ENCODE measurements around the gene VEGFD. TPM values are rescaled to one million over a fixed set of nuclear protein-coding genes. Genes with fewer than 3 reads are reported as not detected.

Gene VEGFD
- total RNA-seq, 4 donors from 2014 or later = 5.1 to 16.8 (median 9.0) TPM

- H3K4me1 ChIP-seq = no peaks in the 10 kb centered on the region
These were observed 61.7 kb downstream of the VEGFD start for GRCh38 chrX:15322472-15322871.

GRCh38 chrX:15322072-15322471, 62.1 kb downstream of the VEGFD start:
- H3K27me3 ChIP-seq = no peaks in the 10 kb centered on the region
- no peak overlapping the region for H3K4me3 ChIP-seq
- H3K27ac ChIP-seq = no peak overlapping the region
- H3K4me1 ChIP-seq = no peaks in the 10 kb centered on the region
- intact Hi-C loops (cut with DNase I; ENCODE audit: low total_unique reads) (no loop called here), in situ Hi-C loops (cut with MboI; ENCODE audit: low sequenced_read_pairs in 4 of 4) (no loop called here)
- no peak for TF ChIP-seq POLR2A (IDR thresholded peaks at IDR 0.05)
- TF ChIP-seq CTCF (IDR thresholded peaks at IDR 0.05 in 4 of 5, conservative IDR thresholded peaks at IDR 0.05 in 1 of 5) = no peak
- DNase-seq (no peak), ATAC-seq (no peak)
- peaks cover 0 to 7% of the 10 kb centered on the region in 2 donors for H3K36me3 ChIP-seq
- H3K9me3 ChIP-seq = no peaks in the 10 kb centered on the region

More at GRCh38 chrX:15322472-15322871, 61.7 kb downstream of the VEGFD start:
- no peak overlapping the region for H3K4me3 ChIP-seq
- intact Hi-C loops (cut with DNase I; ENCODE audit: low total_unique reads) (no loop called here), in situ Hi-C loops (cut with MboI; ENCODE audit: low sequenced_read_pairs in 4 of 4) (no loop called here)
- DNase-seq (no peak), ATAC-seq (no peak)
- H3K36me3 ChIP-seq = peaks cover 0 to 7% of the 10 kb centered on the region in 2 donors
- H3K9me3 ChIP-seq = no peaks in the 10 kb centered on the region
- no peaks in the 10 kb centered on the region for H3K27me3 ChIP-seq
- no peak for TF ChIP-seq POLR2A (IDR thresholded peaks at IDR 0.05)
- TF ChIP-seq CTCF (IDR thresholded peaks at IDR 0.05 in 4 of 5, conservative IDR thresholded peaks at IDR 0.05 in 1 of 5) = no peak
- no peak overlapping the region for H3K27ac ChIP-seq

- peaks cover 0 to 7% of the 10 kb centered on the region in 2 donors for H3K36me3 ChIP-seq
- in situ Hi-C loops (cut with MboI; ENCODE audit: low sequenced_read_pairs in 4 of 4) = no loop called here
- DNase-seq (no peak), ATAC-seq (no peak)
- H3K27ac ChIP-seq = no peak overlapping the region
- H3K4me3 ChIP-seq = no peak overlapping the region
- intact Hi-C loops (cut with DNase I; ENCODE audit: low total_unique reads) = no loop called here
- H3K27me3 ChIP-seq = no peaks in the 10 kb centered on the region
- H3K9me3 ChIP-seq = no peaks in the 10 kb centered on the region
- no peaks in the 10 kb centered on the region for H3K4me1 ChIP-seq
- no peak for TF ChIP-seq CTCF (IDR thresholded peaks at IDR 0.05 in 4 of 5, conservative IDR thresholded peaks at IDR 0.05 in 1 of 5)
- TF ChIP-seq POLR2A (IDR thresholded peaks at IDR 0.05) = no peak
These were observed 62.8 kb downstream of the VEGFD start for GRCh38 chrX:15321447-15321846.

GRCh38 chrX:15320297-15320696, 63.9 kb downstream of the VEGFD start:
- no peak overlapping the region for H3K27ac ChIP-seq
- ATAC-seq (no peak), DNase-seq (no peak)
- in situ Hi-C loops (cut with MboI; ENCODE audit: low sequenced_read_pairs in 4 of 4) = no loop called here
- no peaks in the 10 kb centered on the region for H3K27me3 ChIP-seq
- no peak for TF ChIP-seq CTCF (IDR thresholded peaks at IDR 0.05 in 4 of 5, conservative IDR thresholded peaks at IDR 0.05 in 1 of 5)
- no peak for TF ChIP-seq POLR2A (IDR thresholded peaks at IDR 0.05)
- intact Hi-C loops (cut with DNase I; ENCODE audit: low total_unique reads) = no loop called here
- no peak overlapping the region for H3K4me3 ChIP-seq
- no peaks in the 10 kb centered on the region for H3K9me3 ChIP-seq
- no peaks in the 10 kb centered on the region for H3K4me1 ChIP-seq
- H3K36me3 ChIP-seq = peaks cover 0 to 7% of the 10 kb centered on the region in 2 donors

GRCh38 chrX:15319075-15319474, 65.1 kb downstream of the VEGFD start:
- no peak for DNase-seq
- H3K9me3 ChIP-seq = no peaks in the 10 kb centered on the region

More at GRCh38 chrX:15319075-15319474, 65.1 kb downstream of the VEGFD start:
- ATAC-seq = no peak
- H3K4me3 ChIP-seq = no peak overlapping the region
- H3K4me1 ChIP-seq = no peaks in the 10 kb centered on the region
- intact Hi-C loops (cut with DNase I; ENCODE audit: low total_unique reads) (no loop called here), in situ Hi-C loops (cut with MboI; ENCODE audit: low sequenced_read_pairs in 4 of 4) (no loop called here)
- peaks cover 0 to 2% of the 10 kb centered on the region in 2 donors for H3K36me3 ChIP-seq
- no peaks in the 10 kb centered on the region for H3K27me3 ChIP-seq
- H3K27ac ChIP-seq = no peak overlapping the region
- TF ChIP-seq CTCF (IDR thresholded peaks at IDR 0.05 in 4 of 5, conservative IDR thresholded peaks at IDR 0.05 in 1 of 5) = no peak
- no peak for TF ChIP-seq POLR2A (IDR thresholded peaks at IDR 0.05)

All from gastrocnemius medialis (tissue), 4 donors.